ENCODE data around the gene RIMS3. TPM values are rescaled to one million over a fixed set of nuclear protein-coding genes. Genes with fewer than 3 reads are reported as not detected.

RIMS3 gene
- total RNA-seq, 1 experiment from 2014 or later, result 9.0 TPM

GRCh38 chr1:40638097-40639036 is 27.1 kb downstream of the RIMS3 start:
- ATAC-seq, result no peak
- no peak overlapping the region for H2AFZ ChIP-seq (ENCODE audit: low read depth, low read length, poor library complexity, severe bottlenecking)
- ChIA-PET POLR2A (no interaction called here), CTCF (no interaction called here), RAD21 (ENCODE audit: low non-redundant PET in 1 of 2, low total read pairs in 2 of 2, uncharacterized antibody in 2 of 2, unreplicated experiment in 2 of 2) (no interaction called here)
- no peaks in the 10 kb centered on the region for H3K27me3 ChIP-seq (ENCODE audit: insufficient read depth, low read length)
- H3K9me2 ChIP-seq (ENCODE audit: insufficient read depth), result no peaks in the 10 kb centered on the region
- intact Hi-C loops (cut with micrococcal nuclease), result no loop called here
- no TSS peak for BruUV-seq (replicated peaks)
- no peaks in the 10 kb centered on the region for H3K9me3 ChIP-seq (ENCODE audit: control insufficient read depth in 1 of 2, insufficient read depth in 1 of 2, low read depth in 1 of 2, low read length in 2 of 2)
- DNase-seq (ENCODE audit: low read depth, low spot score), result no peak
- TF ChIP-seq ELF1 (IDR thresholded peaks at IDR 0.05; ENCODE audit: borderline replicate concordance, low read depth) (no peak), RAD21 (IDR thresholded peaks at IDR 0.05; ENCODE audit: low read depth) (no peak), REST (IDR thresholded peaks at IDR 0.05; ENCODE audit: low read depth) (peak; percentile 50)
- H4K20me1 ChIP-seq (ENCODE audit: insufficient read depth), result no peaks in the 10 kb centered on the region
- H3K9ac ChIP-seq (ENCODE audit: low read length), result no peak overlapping the region
- H3K79me2 ChIP-seq (ENCODE audit: insufficient read depth, low read length), result no peaks in the 10 kb centered on the region
- H3K4me2 ChIP-seq (ENCODE audit: low read length), result no peak overlapping the region
- no peaks in the 10 kb centered on the region for H3K36me3 ChIP-seq (ENCODE audit: control insufficient read depth in 1 of 2, insufficient read depth in 2 of 2, low read length in 2 of 2)
- H3K4me3 ChIP-seq (replicated peaks in 1 of 2; ENCODE audit: low read depth in 1 of 2, low read length in 2 of 2), result no peak overlapping the region
- H3K27ac ChIP-seq (ENCODE audit: low read depth, low read length), result no peak overlapping the region
- H3K4me1 ChIP-seq (ENCODE audit: control insufficient read depth in 1 of 2, insufficient read depth in 2 of 2, low read length in 2 of 2), result no peaks in the 10 kb centered on the region; a peak in 1 of 4 replicates

GRCh38 chr1:40637470-40638007 is 27.9 kb downstream of the RIMS3 start:
- H3K27me3 ChIP-seq (ENCODE audit: insufficient read depth, low read length), result no peaks in the 10 kb centered on the region
- no TSS peak for BruUV-seq (replicated peaks)
- H3K79me2 ChIP-seq (ENCODE audit: insufficient read depth, low read length), result no peaks in the 10 kb centered on the region
- no peak for ATAC-seq
- H3K9ac ChIP-seq (ENCODE audit: low read length), result no peak overlapping the region
- H2AFZ ChIP-seq (ENCODE audit: low read depth, low read length, poor library complexity, severe bottlenecking), result no peak overlapping the region
- ChIA-PET POLR2A (no interaction called here), RAD21 (ENCODE audit: low non-redundant PET in 1 of 2, low total read pairs in 2 of 2, uncharacterized antibody in 2 of 2, unreplicated experiment in 2 of 2) (no interaction called here), CTCF (no interaction called here)
- H3K4me3 ChIP-seq (replicated peaks in 1 of 2; ENCODE audit: low read depth in 1 of 2, low read length in 2 of 2), result no peak overlapping the region
- H3K4me2 ChIP-seq (ENCODE audit: low read length), result no peak overlapping the region
- H3K9me3 ChIP-seq (ENCODE audit: control insufficient read depth in 1 of 2, insufficient read depth in 1 of 2, low read depth in 1 of 2, low read length in 2 of 2), result no peaks in the 10 kb centered on the region
- H3K9me2 ChIP-seq (ENCODE audit: insufficient read depth), result no peaks in the 10 kb centered on the region
- H3K27ac ChIP-seq (ENCODE audit: low read depth, low read length), result no peak overlapping the region
- no peaks in the 10 kb centered on the region; a peak in 1 of 4 replicates for H3K4me1 ChIP-seq (ENCODE audit: control insufficient read depth in 1 of 2, insufficient read depth in 2 of 2, low read length in 2 of 2)
- intact Hi-C loops (cut with micrococcal nuclease), result no loop called here
- H4K20me1 ChIP-seq (ENCODE audit: insufficient read depth), result no peaks in the 10 kb centered on the region
- H3K36me3 ChIP-seq (ENCODE audit: control insufficient read depth in 1 of 2, insufficient read depth in 2 of 2, low read length in 2 of 2), result no peaks in the 10 kb centered on the region
- DNase-seq (ENCODE audit: low read depth, low spot score), result no peak
- TF ChIP-seq ELF1 (IDR thresholded peaks at IDR 0.05; ENCODE audit: borderline replicate concordance, low read depth), result no peak
- no peak for TF ChIP-seq CEBPB (IDR thresholded peaks at IDR 0.05; ENCODE audit: low read depth)
- TF ChIP-seq CTCF (IDR thresholded peaks at IDR 0.05 in 2 of 3, conservative IDR thresholded peaks at IDR 0.05 in 1 of 3; ENCODE audit: borderline replicate concordance in 1 of 3, insufficient read depth in 1 of 3, low read depth in 2 of 3, low read length in 2 of 3), result no peak
- TF ChIP-seq ZNF274 (IDR thresholded peaks at IDR 0.05; ENCODE audit: low read depth, low read length), result no peak
- no peak for TF ChIP-seq SP1 (IDR thresholded peaks at IDR 0.05; ENCODE audit: low read depth)
- TF ChIP-seq FOSL1 (IDR thresholded peaks at IDR 0.05; ENCODE audit: low read depth), result no peak
- no peak for TF ChIP-seq JUND (IDR thresholded peaks at IDR 0.05)
- no peak for TF ChIP-seq RAD21 (IDR thresholded peaks at IDR 0.05; ENCODE audit: low read depth)
- no peak for TF ChIP-seq SIN3A (IDR thresholded peaks at IDR 0.05; ENCODE audit: low read depth)
- TF ChIP-seq EGR1 (IDR thresholded peaks at IDR 0.05; ENCODE audit: low read depth), result no peak
- TF ChIP-seq SRF (IDR thresholded peaks at IDR 0.05; ENCODE audit: low read depth), result no peak
- TF ChIP-seq POLR2AphosphoS5 (IDR thresholded peaks at IDR 0.05; ENCODE audit: low read depth, low read length), result no peak
- TF ChIP-seq EZH2 (IDR thresholded peaks at IDR 0.05), result no peak

All from HCT116 (cell line).